ENCODE results near the gene EIF4B.
"Not testable (repeated sequence)": the region's sequence is repeated elsewhere in the genome, so short reads cannot be mapped to it uniquely, and the experiment has no call there.

The EIF4B gene

GRCh38 chr12:53012928-53013327, 6.7 kb downstream of the EIF4B start:
- Mint-ChIP-seq H3K27ac (no peak overlapping the region), H3K4me3 (no peak overlapping the region), H3K4me1 (peaks cover 49% of the 10 kb centered on the region), H3K9me3 (no peaks in the 10 kb centered on the region), H3K27me3 (no peaks in the 10 kb centered on the region), H3K36me3 (peaks cover 32% of the 10 kb centered on the region)
- ATAC-seq: no peak

- Mint-ChIP-seq H3K36me3 (peaks cover 37% of the 10 kb centered on the region), H3K4me1 (peaks cover 36% of the 10 kb centered on the region), H3K4me3 (no peak overlapping the region), H3K27ac (no peak overlapping the region), H3K27me3 (no peaks in the 10 kb centered on the region), H3K9me3 (no peaks in the 10 kb centered on the region)
- no peak for ATAC-seq
Measured at GRCh38 chr12:53014709-53015108, 8.5 kb downstream of the EIF4B start.

GRCh38 chr12:53025250-53025649, 19.0 kb downstream of the EIF4B start:
- H3K9me3 Mint-ChIP-seq: no peaks in the 10 kb centered on the region
- no peak for ATAC-seq
- peaks cover 6% of the 10 kb centered on the region for H3K4me1 Mint-ChIP-seq
- peak overlapping the region; percentile 40 for H3K27ac Mint-ChIP-seq
- H3K27me3 Mint-ChIP-seq: no peaks in the 10 kb centered on the region
- no peak overlapping the region for H3K4me3 Mint-ChIP-seq
- H3K36me3 Mint-ChIP-seq: peaks cover 53% of the 10 kb centered on the region

- H3K36me3 Mint-ChIP-seq: peaks cover 59% of the 10 kb centered on the region
- H3K4me3 Mint-ChIP-seq, H3K27me3 Mint-ChIP-seq, H3K27ac Mint-ChIP-seq, ATAC-seq, H3K9me3 Mint-ChIP-seq, H3K4me1 Mint-ChIP-seq: not testable (repeated sequence)
Measured at GRCh38 chr12:53027014-53027413, 20.8 kb downstream of the EIF4B start.

- no peak overlapping the region for H3K4me3 Mint-ChIP-seq
- H3K36me3 Mint-ChIP-seq: peaks cover 63% of the 10 kb centered on the region
- no peaks in the 10 kb centered on the region for H3K9me3 Mint-ChIP-seq
- no peaks in the 10 kb centered on the region for H3K27me3 Mint-ChIP-seq
- H3K27ac Mint-ChIP-seq: no peak overlapping the region
- ATAC-seq: no peak
- H3K4me1 Mint-ChIP-seq: no peaks in the 10 kb centered on the region
Measured at GRCh38 chr12:53031616-53032015, 25.4 kb downstream of the EIF4B start.

- not testable (repeated sequence) for H3K27ac Mint-ChIP-seq, H3K4me3 Mint-ChIP-seq, H3K9me3 Mint-ChIP-seq, H3K27me3 Mint-ChIP-seq, H3K4me1 Mint-ChIP-seq, ATAC-seq
- peaks cover 65% of the 10 kb centered on the region for H3K36me3 Mint-ChIP-seq
Measured at GRCh38 chr12:53033832-53034231, 27.6 kb downstream of the EIF4B start.

GRCh38 chr12:53034459-53034858, 28.2 kb downstream of the EIF4B start:
- ATAC-seq: no peak
- no peak overlapping the region for H3K27ac Mint-ChIP-seq
- no peaks in the 10 kb centered on the region for H3K27me3 Mint-ChIP-seq
- peaks cover 8% of the 10 kb centered on the region for H3K4me1 Mint-ChIP-seq
- no peaks in the 10 kb centered on the region for H3K9me3 Mint-ChIP-seq
- no peak overlapping the region for H3K4me3 Mint-ChIP-seq
- H3K36me3 Mint-ChIP-seq: peaks cover 70% of the 10 kb centered on the region

- no peak overlapping the region for H3K4me3 Mint-ChIP-seq
- peaks cover 61% of the 10 kb centered on the region for H3K36me3 Mint-ChIP-seq
- peaks cover 8% of the 10 kb centered on the region for H3K4me1 Mint-ChIP-seq
- H3K27ac Mint-ChIP-seq: no peak overlapping the region
- ATAC-seq: no peak
- no peaks in the 10 kb centered on the region for H3K9me3 Mint-ChIP-seq
- H3K27me3 Mint-ChIP-seq: no peaks in the 10 kb centered on the region
Measured at GRCh38 chr12:53036802-53037201, 30.5 kb downstream of the EIF4B start.

- no peak overlapping the region for H3K4me3 Mint-ChIP-seq
- ATAC-seq: no peak
Measured at GRCh38 chr12:53039851-53040250, 33.6 kb downstream of the EIF4B start.

GRCh38 chr12:53042607-53043454, 36.6 kb downstream of the EIF4B start:
- Mint-ChIP-seq H3K36me3 (peaks cover 26% of the 10 kb centered on the region), H3K4me1 (peaks cover 24% of the 10 kb centered on the region), H3K27ac (no peak overlapping the region), H3K9me3 (no peaks in the 10 kb centered on the region), H3K4me3 (no peak overlapping the region), H3K27me3 (no peaks in the 10 kb centered on the region)
- ATAC-seq: no peak

More at GRCh38 chr12:53039851-53040250, 33.6 kb downstream of the EIF4B start:
- peaks cover 48% of the 10 kb centered on the region for H3K36me3 Mint-ChIP-seq
- H3K4me1 Mint-ChIP-seq: peaks cover 8% of the 10 kb centered on the region
- no peaks in the 10 kb centered on the region for H3K27me3 Mint-ChIP-seq
- no peak overlapping the region for H3K27ac Mint-ChIP-seq
- no peaks in the 10 kb centered on the region for H3K9me3 Mint-ChIP-seq

- H3K4me1 Mint-ChIP-seq: peaks cover 16% of the 10 kb centered on the region
- H3K9me3 Mint-ChIP-seq: no peaks in the 10 kb centered on the region
- no peak overlapping the region for H3K27ac Mint-ChIP-seq
- H3K36me3 Mint-ChIP-seq: peaks cover 13% of the 10 kb centered on the region
- no peak for ATAC-seq
- no peaks in the 10 kb centered on the region for H3K27me3 Mint-ChIP-seq
- no peak overlapping the region for H3K4me3 Mint-ChIP-seq
Measured at GRCh38 chr12:53044052-53044581, 37.9 kb downstream of the EIF4B start.

GRCh38 chr12:53044896-53045695, 38.8 kb downstream of the EIF4B start:
- ATAC-seq: no peak
- no peaks in the 10 kb centered on the region for H3K9me3 Mint-ChIP-seq
- no peak overlapping the region for H3K4me3 Mint-ChIP-seq
- peaks cover 11% of the 10 kb centered on the region for H3K36me3 Mint-ChIP-seq
- H3K27me3 Mint-ChIP-seq: no peaks in the 10 kb centered on the region
- peaks cover 16% of the 10 kb centered on the region for H3K4me1 Mint-ChIP-seq
- no peak overlapping the region for H3K27ac Mint-ChIP-seq

GRCh38 chr12:53045696-53046045, 39.4 kb downstream of the EIF4B start:
- Mint-ChIP-seq H3K4me3 (no peak overlapping the region), H3K36me3 (peaks cover 11% of the 10 kb centered on the region), H3K27me3 (no peaks in the 10 kb centered on the region), H3K9me3 (no peaks in the 10 kb centered on the region), H3K27ac (no peak overlapping the region), H3K4me1 (peaks cover 16% of the 10 kb centered on the region)
- ATAC-seq: no peak

GRCh38 chr12:53046655-53047220, 40.5 kb downstream of the EIF4B start:
- Mint-ChIP-seq H3K9me3 (no peaks in the 10 kb centered on the region), H3K4me1 (peaks cover 16% of the 10 kb centered on the region), H3K27me3 (no peaks in the 10 kb centered on the region), H3K36me3 (peaks cover 11% of the 10 kb centered on the region), H3K27ac (peak overlapping the region; percentile 83), H3K4me3 (peak overlapping the region; percentile 90)
- peak; percentile 50 for ATAC-seq

Measured in stimulated activated memory B cell treated with anti-CD40 and anti-IgM and Interleukin-4, amounts not matched to agents 10 μg/mL and 1 μg/mL and 100 μg/mL, for 72 hours (primary cell).